Keratinocyte (primary cell): ENCODE measurements around the gene TMEFF2. TPM values are rescaled to one million over a fixed set of nuclear protein-coding genes. Genes with fewer than 3 reads are reported as not detected.

ENCODE experiments used
- DNase-seq: peaks from one replicate; pipeline ENCODE4 v3.0.0-alpha.2; 2011; ENCODE audit warnings: low read depth, missing footprints, low spot score
- FAIRE-seq: peaks from 2 replicates; lab custom pipeline; 2011; peaks lifted over from hg19 to GRCh38; lab: Jason Lieb, UNC
- H2AFZ ChIP-seq: 2 replicates; pipeline ENCODE4 v1.6.0; 2012; ENCODE audit warnings: low read length, control low read depth, inconsistent platforms; ENCODE audit not compliant: control insufficient read depth
- H3K27ac ChIP-seq: 2 replicates; pipeline ENCODE4 v1.5.1; 2011; ENCODE audit warnings: low read length; ENCODE audit not compliant: control insufficient read depth, insufficient read depth
- H3K27me3 ChIP-seq: 3 replicates; pipeline ENCODE4 v1.6.0; 2011; ENCODE audit warnings: low read length; ENCODE audit not compliant: control insufficient read depth, insufficient read depth; ENCODE audit errors: extremely low read depth
- H3K36me3 ChIP-seq, 2 experiments: 2 replicates in 1 of 2; 3 replicates in 1 of 2; pipeline ENCODE4 v1.5.1; 2011; ENCODE audit warnings: low read length in 2 of 2, mild to moderate bottlenecking in 1 of 2; ENCODE audit not compliant: control insufficient read depth in 2 of 2, insufficient read depth in 2 of 2; ENCODE audit errors: extremely low read depth in 1 of 2
- H3K4me1 ChIP-seq: 3 replicates; pipeline ENCODE4 v1.5.1; 2011; ENCODE audit warnings: low read length; ENCODE audit not compliant: control insufficient read depth, insufficient read depth; ENCODE audit errors: extremely low read depth
- H3K4me2 ChIP-seq: 3 replicates; pipeline ENCODE4 v1.6.0; 2011; ENCODE audit warnings: low read depth, low read length; ENCODE audit not compliant: control insufficient read depth, insufficient read depth; ENCODE audit errors: extremely low read depth
- H3K4me3 ChIP-seq, 3 experiments: fragments of 200-600 bp in 1 of 3; sonication (generic) in 1 of 3; 2 replicates in 2 of 3; 3 replicates in 1 of 3; pipeline ENCODE4 v1.5.1; 2011 to 2016; ENCODE audit warnings: low read length in 3 of 3, mild to moderate bottlenecking in 3 of 3, control low read depth in 2 of 3, inconsistent platforms in 1 of 3, low read depth in 1 of 3, mixed read lengths in 1 of 3, mixed run types in 1 of 3, moderate library complexity in 1 of 3; ENCODE audit not compliant: control insufficient read depth in 2 of 3, insufficient read depth in 2 of 3; ENCODE audit errors: extremely low read depth in 1 of 3
- H3K79me2 ChIP-seq: 2 replicates; pipeline ENCODE4 v1.6.0; 2012; ENCODE audit warnings: low read length; ENCODE audit not compliant: control insufficient read depth, insufficient read depth
- H3K9ac ChIP-seq: 3 replicates; pipeline ENCODE4 v1.6.0; 2011; ENCODE audit warnings: low read length; ENCODE audit not compliant: control insufficient read depth, insufficient read depth; ENCODE audit errors: extremely low read depth
- H3K9me1 ChIP-seq: 3 replicates; pipeline ENCODE4 v1.6.0; 2011; ENCODE audit warnings: low read length; ENCODE audit not compliant: control insufficient read depth, insufficient read depth; ENCODE audit errors: extremely low read depth
- H3K9me3 ChIP-seq: 2 replicates; pipeline ENCODE4 v1.5.1; 2012; ENCODE audit warnings: low read depth, low read length; ENCODE audit not compliant: control insufficient read depth
- H4K20me1 ChIP-seq: 3 replicates; pipeline ENCODE4 v1.6.0; 2011; ENCODE audit warnings: low read length; ENCODE audit not compliant: control insufficient read depth, insufficient read depth; ENCODE audit errors: extremely low read depth
- CTCF ChIP-seq, 3 experiments: IDR thresholded peaks in 1 of 3; conservative IDR thresholded peaks in 1 of 3; optimal IDR thresholded peaks in 1 of 3; 2 replicates in 2 of 3; 3 replicates in 1 of 3; pipeline versions ENCODE3 to v1.5.1; 2011; ENCODE audit warnings: low read length in 3 of 3, mild to moderate bottlenecking in 3 of 3, moderate library complexity in 2 of 3, control low read depth in 1 of 3, inconsistent platforms in 1 of 3; ENCODE audit not compliant: insufficient read depth in 2 of 3; ENCODE audit errors: extremely low read depth in 1 of 3
- EZH2 ChIP-seq: IDR thresholded peaks from one replicate; pipeline ENCODE4 v1.6.1; 2012; ENCODE audit warnings: inconsistent platforms, mild to moderate bottlenecking, low read length, moderate library complexity
- dilution Hi-C: fragments of 300-500 bp; cut with MboI; formaldehyde crosslinking; loops from one replicate; pipeline ENCODE4 v1.7.0; 2020; ENCODE audit warnings: low sequenced_read_pairs; ENCODE audit not compliant: extremely low pct_ligation_motif_present
- polyA plus RNA-seq, 5 experiments: library from polyadenylated mRNA; depleted of rRNA in 3 of 5; stranded (reverse) in 3 of 5; stranded (forward) in 1 of 5; unstranded in 1 of 5; fragments of >200 nt; gene quantifications; 1 replicate in 1 of 5; 2 replicates in 3 of 5; 3 replicates in 1 of 5; pipeline versions ENCODE4 v1.2.1 to v1.2.3, GENCODE V29; 2011 to 2012; ENCODE audit warnings: missing spikeins in 2 of 5, low read depth in 1 of 5, low replicate concordance in 1 of 5

The TMEFF2 gene
- polyA plus RNA-seq, 1 donor (not counting 4 experiments of a cell fraction or from before 2014, with no cell fraction given) = not detected

- dilution Hi-C loops = no loop called here
- peak; percentile 43 for FAIRE-seq
- no peaks in the 10 kb centered on the region for H3K4me1 ChIP-seq
- no peak overlapping the region for H3K4me3 ChIP-seq
- H3K9me3 ChIP-seq = no peaks in the 10 kb centered on the region
- no peaks in the 10 kb centered on the region for H3K27me3 ChIP-seq
- H3K9ac ChIP-seq = no peak overlapping the region
- TF ChIP-seq CTCF (optimal IDR thresholded peaks at IDR 0.05 in 1 of 3, IDR thresholded peaks at IDR 0.05 in 1 of 3, conservative IDR thresholded peaks at IDR 0.05 in 1 of 3; ENCODE audit: extremely low read depth in 1 of 3, insufficient read depth in 2 of 3, low read length in 3 of 3) (no peak), EZH2 (no peak)
- no peak overlapping the region for H3K4me2 ChIP-seq
- H4K20me1 ChIP-seq = no peaks in the 10 kb centered on the region
- no peak overlapping the region for H3K27ac ChIP-seq
- H3K79me2 ChIP-seq = no peaks in the 10 kb centered on the region
- DNase-seq = no peak
- H2AFZ ChIP-seq = no peak overlapping the region
- no peaks in the 10 kb centered on the region for H3K9me1 ChIP-seq
- no peaks in the 10 kb centered on the region for H3K36me3 ChIP-seq
Measured at GRCh38 chr2:191927319-191927867, 267.3 kb downstream of the TMEFF2 start.

- dilution Hi-C loops = no loop called here
- FAIRE-seq = no peak
- no peaks in the 10 kb centered on the region for H3K79me2 ChIP-seq
- no peak overlapping the region for H3K27ac ChIP-seq
- no peaks in the 10 kb centered on the region for H3K27me3 ChIP-seq
- no peak for TF ChIP-seq EZH2
- no peak overlapping the region for H3K9ac ChIP-seq
- no peak overlapping the region for H2AFZ ChIP-seq
- no peaks in the 10 kb centered on the region for H3K36me3 ChIP-seq
- DNase-seq = no peak
- no peaks in the 10 kb centered on the region for H4K20me1 ChIP-seq
- no peak overlapping the region for H3K4me3 ChIP-seq
- H3K9me3 ChIP-seq = no peaks in the 10 kb centered on the region
- H3K4me1 ChIP-seq = no peaks in the 10 kb centered on the region
- H3K9me1 ChIP-seq = no peaks in the 10 kb centered on the region
- H3K4me2 ChIP-seq = no peak overlapping the region
Measured at GRCh38 chr2:191926671-191927070, 268.1 kb downstream of the TMEFF2 start.

- Histone ChIP-seq H4K20me1 (no peaks in the 10 kb centered on the region), H3K4me3 (no peak overlapping the region), H3K9ac (no peak overlapping the region), H3K27ac (no peak overlapping the region), H3K4me2 (no peak overlapping the region), H3K4me1 (no peaks in the 10 kb centered on the region), H3K36me3 (no peaks in the 10 kb centered on the region), H3K79me2 (no peaks in the 10 kb centered on the region), H3K9me1 (no peaks in the 10 kb centered on the region), H2AFZ (no peak overlapping the region), H3K27me3 (no peaks in the 10 kb centered on the region), H3K9me3 (no peaks in the 10 kb centered on the region)
- DNase-seq (no peak), FAIRE-seq (no peak)
- TF ChIP-seq EZH2 (no peak), CTCF (optimal IDR thresholded peaks at IDR 0.05 in 1 of 3, IDR thresholded peaks at IDR 0.05 in 1 of 3, conservative IDR thresholded peaks at IDR 0.05 in 1 of 3; ENCODE audit: extremely low read depth in 1 of 3, insufficient read depth in 2 of 3, low read length in 3 of 3) (no peak)
- dilution Hi-C loops = no loop called here
Measured at GRCh38 chr2:191923652-191923997, 271.1 kb downstream of the TMEFF2 start.
